Omental fat pad (tissue), 4 donors: Measurements from ENCODE around the gene KRTAP9-9. TPM values are rescaled to one million over a fixed set of nuclear protein-coding genes. Genes with fewer than 3 reads are reported as not detected.
"Not testable (repeated sequence)": the region's sequence is repeated elsewhere in the genome, so short reads cannot be mapped to it uniquely, and the experiment has no call there.

Experiments used
- ATAC-seq: fragments of 150-250 bp; one replicate; pipeline ENCODE4 v1.9.1; 2016; ENCODE audit warnings: mild to moderate bottlenecking, moderate library complexity; ENCODE audit not compliant: low FRiP score
- DNase-seq: peaks from one replicate; pipeline ENCODE4 v3.0.0-alpha.2; 2019; ENCODE audit warnings: low spot score
- CTCF ChIP-seq, 3 donors: fragments of 450-650 bp; IDR thresholded peaks; one replicate each; pipeline ENCODE4 v1.5.1; 2016 to 2017; ENCODE audit warnings: antibody characterized with exemption in 3 of 3, mild to moderate bottlenecking in 3 of 3, moderate library complexity in 2 of 3
- total RNA-seq, 4 donors: library from RNA; depleted of rRNA; stranded (reverse); fragments of >200 nt; gene quantifications; one replicate each; pipeline ENCODE4 v1.1.0, GENCODE V29; 2016

The KRTAP9-9 gene
- total RNA-seq, 4 donors from 2014 or later: not detected

GRCh38 chr17:41230094-41230493, 25.1 kb upstream of the KRTAP9-9 start:
- DNase-seq (no peak), ATAC-seq (no peak)
- no peak for TF ChIP-seq CTCF (IDR thresholded peaks at IDR 0.05)

DNA sequence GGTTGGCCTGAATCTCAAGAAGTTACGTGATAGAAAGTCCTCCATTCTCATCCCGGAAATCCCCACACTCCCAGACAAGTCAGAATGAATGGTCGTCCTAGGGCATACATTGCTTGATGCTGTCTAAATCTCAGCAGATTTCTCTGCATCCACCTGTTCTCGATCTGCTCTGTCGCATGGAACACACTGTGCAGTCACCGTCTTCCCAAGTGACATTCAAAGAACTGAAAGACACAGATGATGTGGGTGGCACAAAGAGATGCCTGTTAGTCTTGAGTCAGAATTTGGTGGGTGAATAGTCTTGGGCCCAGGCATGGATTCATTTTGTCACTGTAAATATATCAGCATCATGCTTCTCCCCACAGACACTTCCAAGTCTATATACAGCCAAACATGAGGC, 23.5 kb upstream of the KRTAP9-9 start:
- ATAC-seq: no peak
- no peak for DNase-seq
- TF ChIP-seq CTCF (IDR thresholded peaks at IDR 0.05): no peak

DNA sequence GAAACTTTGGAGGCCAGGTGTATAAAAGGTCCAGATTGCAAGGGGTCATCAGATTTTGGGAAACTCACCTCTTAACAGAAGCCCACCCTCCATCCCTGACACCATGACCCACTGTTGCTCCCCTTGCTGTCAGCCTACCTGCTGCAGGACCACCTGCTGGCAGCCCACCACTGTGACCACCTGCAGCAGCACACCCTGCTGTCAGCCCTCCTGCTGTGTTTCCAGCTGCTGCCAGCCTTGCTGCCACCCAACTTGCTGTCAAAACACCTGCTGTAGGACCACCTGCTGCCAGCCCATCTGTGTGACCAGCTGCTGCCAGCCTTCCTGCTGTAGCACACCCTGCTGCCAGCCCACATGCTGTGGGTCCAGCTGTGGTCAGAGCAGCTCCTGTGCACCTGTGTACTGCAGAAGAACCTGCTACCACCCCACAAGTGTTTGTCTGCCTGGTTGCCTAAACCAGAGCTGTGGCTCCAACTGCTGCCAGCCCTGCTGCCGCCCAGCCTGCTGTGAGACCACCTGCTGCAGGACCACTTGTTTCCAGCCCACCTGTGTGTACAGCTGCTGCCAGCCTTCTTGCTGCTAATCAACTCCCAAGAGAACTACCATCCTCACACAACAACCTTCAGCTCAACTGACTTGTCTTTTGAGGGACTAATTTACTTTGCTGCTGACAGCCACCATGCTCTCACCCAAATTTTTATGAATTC, 22.6 kb upstream of the KRTAP9-9 start, which contains the start of gene KRTAP9-3:
TSS of gene KRTAP9-3 (plus strand) at position 51 of the 707 bp plus-strand sequence. CDS start at position 104, 53 bp downstream.
- not testable (repeated sequence) for DNase-seq, ATAC-seq

- ATAC-seq, DNase-seq: not testable (repeated sequence)
Observed at GRCh38 chr17:41237116-41237515, 18.1 kb upstream of the KRTAP9-9 start.

DNA sequence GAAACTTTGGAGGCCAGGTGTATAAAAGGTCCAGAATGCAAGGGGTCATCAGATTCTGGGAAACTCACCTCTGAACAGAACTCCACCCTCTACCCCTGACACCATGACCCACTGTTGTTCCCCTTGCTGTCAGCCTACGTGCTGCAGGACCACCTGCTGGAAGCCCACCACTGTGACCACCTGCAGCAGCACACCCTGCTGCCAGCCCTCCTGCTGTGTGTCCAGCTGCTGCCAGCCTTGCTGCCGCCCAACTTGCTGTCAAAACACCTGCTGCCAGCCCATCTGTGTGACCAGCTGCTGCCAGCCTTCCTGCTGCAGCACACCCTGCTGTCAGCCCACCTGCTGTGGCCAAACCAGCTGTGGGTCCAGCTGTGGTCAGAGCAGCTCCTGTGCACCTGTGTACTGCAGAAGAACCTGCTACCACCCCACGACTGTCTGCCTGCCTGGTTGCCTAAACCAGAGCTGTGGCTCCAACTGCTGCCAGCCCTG, 17.2 kb upstream of the KRTAP9-9 start, which contains the start of gene KRTAP9-8:
TSS of gene KRTAP9-8 (plus strand) at position 51 of the 489 bp plus-strand sequence. CDS start at position 104, 53 bp downstream.
- not testable (repeated sequence) for ATAC-seq

GRCh38 chr17:41246995-41247787, 8.0 kb upstream of the KRTAP9-9 start:
- not testable (repeated sequence) for DNase-seq, ATAC-seq

More for the DNA sequence above, 17.2 kb upstream of the KRTAP9-9 start, which contains the start of gene KRTAP9-8:
- not testable (repeated sequence) for DNase-seq

DNA sequence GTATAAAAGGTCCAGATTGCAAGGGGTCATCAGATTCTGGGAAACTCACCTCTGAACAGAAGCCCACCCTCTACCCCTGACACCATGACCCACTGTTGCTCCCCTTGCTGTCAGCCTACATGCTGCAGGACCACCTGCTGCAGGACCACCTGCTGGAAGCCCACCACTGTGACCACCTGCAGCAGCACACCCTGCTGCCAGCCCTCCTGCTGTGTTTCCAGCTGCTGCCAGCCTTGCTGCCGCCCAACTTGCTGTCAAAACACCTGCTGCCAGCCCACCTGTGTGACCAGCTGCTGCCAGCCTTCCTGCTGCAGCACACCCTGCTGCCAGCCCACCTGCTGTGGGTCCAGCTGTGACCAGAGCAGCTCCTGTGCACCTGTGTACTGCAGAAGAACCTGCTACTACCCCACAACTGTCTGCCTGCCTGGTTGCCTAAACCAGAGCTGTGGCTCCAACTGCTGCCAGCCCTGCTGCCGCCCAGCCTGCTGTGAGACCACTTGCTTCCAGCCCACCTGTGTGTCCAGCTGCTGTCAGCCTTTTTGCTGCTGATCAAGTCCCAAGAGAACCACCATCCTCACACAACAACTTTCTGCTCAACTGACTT, 5.4 kb upstream of the KRTAP9-9 start, which contains the start of gene KRTAP9-4:
TSS of gene KRTAP9-4 (plus strand) at position 51 of the 604 bp plus-strand sequence. CDS start at position 85, 34 bp downstream.
- not testable (repeated sequence) for DNase-seq, ATAC-seq

DNA sequence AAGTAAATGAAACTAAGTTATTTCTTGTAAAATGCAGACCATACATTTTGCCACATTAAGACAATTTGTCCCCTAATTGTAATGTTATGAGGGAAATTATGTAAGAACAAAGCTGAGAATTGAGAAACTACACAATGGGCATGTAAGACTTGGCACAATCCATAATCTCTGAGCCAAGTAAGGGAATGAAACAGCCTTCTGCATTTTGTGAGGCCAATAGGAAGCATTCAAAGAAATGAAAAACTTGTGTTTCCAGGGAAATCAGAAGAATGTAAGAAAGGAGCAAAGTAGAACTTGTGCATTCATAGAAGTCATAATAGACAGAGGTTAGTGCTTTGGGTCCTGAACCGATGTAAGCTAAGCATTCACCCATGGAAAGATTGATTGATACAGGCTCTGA, 3.9 kb upstream of the KRTAP9-9 start:
- ATAC-seq (no peak), DNase-seq (no peak)
- no peak for TF ChIP-seq CTCF (IDR thresholded peaks at IDR 0.05)

DNA sequence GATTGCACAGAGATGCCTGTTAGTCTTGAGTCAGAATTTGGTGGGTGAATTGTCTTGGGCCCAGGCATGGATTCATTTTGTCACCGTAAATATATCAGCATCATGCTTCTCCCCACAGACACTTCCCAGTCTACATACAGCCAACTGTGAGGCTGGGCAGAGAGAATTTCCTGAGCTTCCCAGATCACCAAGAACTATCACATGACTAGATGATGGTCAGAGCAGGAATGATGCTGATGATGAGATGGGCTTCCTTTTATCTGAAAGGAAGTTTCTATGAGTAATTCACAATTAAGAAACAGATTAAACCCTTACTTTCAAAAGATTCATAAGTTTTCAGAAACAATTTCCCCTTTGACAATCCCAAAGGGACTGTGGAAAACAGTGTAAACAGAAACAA, 323 bp upstream of the KRTAP9-9 start:
- DNase-seq (no peak), ATAC-seq (no peak)
- TF ChIP-seq CTCF (IDR thresholded peaks at IDR 0.05): no peak
